ENCODE data around the gene VAX1.
"Not testable (repeated sequence)": the region's sequence is repeated elsewhere in the genome, so short reads cannot be mapped to it uniquely, and the experiment has no call there.

The VAX1 gene

GRCh38 chr10:117130862-117131375, 7.2 kb downstream of the VAX1 start:
- no peak for DNase-seq (ENCODE audit: low spot score)
- TF ChIP-seq CTCF (IDR thresholded peaks at IDR 0.05; ENCODE audit: extremely low read depth, insufficient read depth, missing control alignments): no peak
- in situ Hi-C loops (cut with MboI; ENCODE audit: low pct_unique_long_range_greater_than_20kb, low sequenced_read_pairs, unreplicated experiment): no loop called here

- no peak for TF ChIP-seq CTCF (IDR thresholded peaks at IDR 0.05; ENCODE audit: extremely low read depth, insufficient read depth, missing control alignments)
- no peak for DNase-seq (ENCODE audit: low spot score)
- in situ Hi-C loops (cut with MboI; ENCODE audit: low pct_unique_long_range_greater_than_20kb, low sequenced_read_pairs, unreplicated experiment): no loop called here
Measured at GRCh38 chr10:117130346-117130745, 7.7 kb downstream of the VAX1 start.

- in situ Hi-C loops (cut with MboI; ENCODE audit: low pct_unique_long_range_greater_than_20kb, low sequenced_read_pairs, unreplicated experiment): not testable (repeated sequence)
Measured at GRCh38 chr10:117126645-117127044, 11.4 kb downstream of the VAX1 start.

GRCh38 chr10:117126034-117126433, 12.0 kb downstream of the VAX1 start:
- in situ Hi-C loops (cut with MboI; ENCODE audit: low pct_unique_long_range_greater_than_20kb, low sequenced_read_pairs, unreplicated experiment): no loop called here
- TF ChIP-seq CTCF (IDR thresholded peaks at IDR 0.05; ENCODE audit: extremely low read depth, insufficient read depth, missing control alignments): no peak
- DNase-seq (ENCODE audit: low spot score): no peak

More at GRCh38 chr10:117126645-117127044, 11.4 kb downstream of the VAX1 start:
- DNase-seq (ENCODE audit: low spot score): not testable (repeated sequence)

GRCh38 chr10:117112220-117112619, 25.9 kb downstream of the VAX1 start:
- no peak for DNase-seq (ENCODE audit: low spot score)
- in situ Hi-C loops (cut with MboI; ENCODE audit: low pct_unique_long_range_greater_than_20kb, low sequenced_read_pairs, unreplicated experiment): no loop called here
- TF ChIP-seq CTCF (IDR thresholded peaks at IDR 0.05; ENCODE audit: extremely low read depth, insufficient read depth, missing control alignments): no peak

GRCh38 chr10:117107238-117107637, 30.8 kb downstream of the VAX1 start:
- in situ Hi-C loops (cut with MboI; ENCODE audit: low pct_unique_long_range_greater_than_20kb, low sequenced_read_pairs, unreplicated experiment): no loop called here
- TF ChIP-seq CTCF (IDR thresholded peaks at IDR 0.05; ENCODE audit: extremely low read depth, insufficient read depth, missing control alignments): no peak
- DNase-seq (ENCODE audit: low spot score): no peak

- no peak for TF ChIP-seq CTCF (IDR thresholded peaks at IDR 0.05; ENCODE audit: extremely low read depth, insufficient read depth, missing control alignments)
- DNase-seq (ENCODE audit: low spot score): no peak
- in situ Hi-C loops (cut with MboI; ENCODE audit: low pct_unique_long_range_greater_than_20kb, low sequenced_read_pairs, unreplicated experiment): no loop called here
Measured at GRCh38 chr10:117096599-117097201, 41.4 kb downstream of the VAX1 start.
